Cerebellar cortex (tissue), 1 donor: ENCODE results near the gene TBC1D5.
A peak's percentile ranks its signal among the peaks of the same experiment; 100 is the strongest.

ENCODE experiments used
- DNase-seq: peaks from one replicate; pipeline ENCODE4 v3.0.0-alpha.2; 2015; ENCODE audit warnings: low spot score

The TBC1D5 gene

DNA sequence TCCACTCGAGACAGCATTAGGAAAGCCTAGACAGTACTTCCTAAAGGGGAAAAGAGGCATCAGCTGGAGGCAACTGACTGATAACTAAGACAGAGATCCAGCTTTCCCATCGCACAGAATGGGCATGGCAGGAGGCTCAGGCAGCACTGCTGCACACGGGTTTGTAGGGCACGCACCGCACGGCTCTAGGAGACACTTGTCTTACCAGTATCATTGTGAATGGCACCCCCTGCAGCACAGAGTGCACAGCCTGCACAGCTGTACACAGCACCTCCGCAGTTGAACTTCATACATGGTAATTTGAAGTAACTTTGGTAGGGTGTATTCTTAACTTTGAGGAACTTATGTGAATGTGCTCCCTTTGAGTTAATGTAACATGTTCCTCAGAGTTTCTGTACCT is 576.1 kb downstream of the TBC1D5 start:
- no peak for DNase-seq

DNA sequence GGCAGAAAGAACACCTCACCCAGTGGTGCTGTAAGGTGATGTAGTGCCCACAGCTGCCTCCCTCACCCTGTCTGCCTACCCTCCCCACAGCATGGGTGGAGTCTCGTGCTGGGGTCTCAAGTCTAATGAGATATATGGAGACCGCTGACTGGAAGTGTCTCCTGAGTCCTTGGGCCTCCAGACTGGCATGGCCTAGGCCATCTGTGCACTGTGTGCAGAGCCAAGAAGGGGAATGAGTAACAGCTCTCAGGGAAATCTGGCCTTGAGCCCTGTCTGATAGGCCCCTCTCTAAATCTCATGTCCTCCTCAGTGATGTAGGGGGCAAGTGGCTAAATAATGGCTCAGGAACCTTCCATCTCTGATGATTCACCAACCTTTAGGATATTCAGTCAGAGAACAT is 580.3 kb downstream of the TBC1D5 start:
- peak; percentile 66 for DNase-seq

DNA sequence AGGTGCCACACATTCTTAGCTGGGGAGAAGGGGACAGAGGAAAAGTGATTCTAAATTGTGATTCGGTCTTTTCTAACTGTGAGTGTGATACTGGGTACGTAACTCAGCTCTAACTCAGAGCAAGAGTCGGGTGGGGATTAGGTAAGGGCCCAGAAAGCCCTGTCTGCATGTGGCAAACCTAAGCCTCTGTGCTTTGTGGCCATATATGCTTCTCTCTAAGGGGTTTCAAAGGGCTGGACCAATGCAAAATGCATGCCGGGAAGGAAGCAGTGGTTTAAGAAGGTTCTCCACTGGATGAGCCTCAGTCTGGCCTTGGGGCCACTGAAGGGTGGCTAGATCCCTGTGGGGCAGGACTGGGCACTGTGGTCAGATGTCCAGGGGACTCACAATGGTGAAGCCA is 581.8 kb downstream of the TBC1D5 start:
- no peak for DNase-seq

DNA sequence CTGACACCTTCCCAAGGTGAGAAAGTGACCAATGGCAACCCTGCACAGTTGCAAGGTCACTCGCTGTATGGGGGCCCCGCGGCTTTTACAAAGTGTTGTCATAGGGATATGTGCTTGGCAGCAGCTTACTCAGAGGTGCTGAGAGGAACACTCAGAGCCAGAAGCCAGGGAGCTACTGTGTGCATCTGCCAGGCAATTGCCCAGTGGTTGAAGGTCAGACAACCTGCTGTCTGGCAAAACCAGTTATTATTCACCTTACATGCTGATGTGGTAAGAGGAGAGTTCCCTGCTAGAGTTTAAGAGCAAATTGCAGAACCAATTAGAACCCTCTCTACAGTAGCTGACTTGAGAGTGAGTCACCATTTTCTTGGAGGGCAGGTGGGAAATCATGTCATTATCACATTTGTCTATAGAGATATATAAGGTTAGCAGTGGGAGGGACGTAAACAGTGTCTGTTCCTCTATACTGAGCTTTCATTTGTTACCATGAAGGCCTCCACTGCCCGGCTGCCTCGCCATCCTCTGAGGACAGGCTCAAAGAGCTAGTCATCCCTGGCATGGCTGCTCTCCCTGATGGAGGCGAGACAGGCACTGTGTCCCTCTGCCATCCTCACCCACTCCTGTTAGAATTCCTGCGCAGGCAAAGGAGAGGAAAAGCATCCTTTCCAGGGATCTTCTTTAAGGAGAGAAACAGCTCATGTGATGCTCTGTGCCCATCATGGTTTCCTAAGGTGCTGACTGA is 583.3 kb downstream of the TBC1D5 start:
- DNase-seq: no peak

DNA sequence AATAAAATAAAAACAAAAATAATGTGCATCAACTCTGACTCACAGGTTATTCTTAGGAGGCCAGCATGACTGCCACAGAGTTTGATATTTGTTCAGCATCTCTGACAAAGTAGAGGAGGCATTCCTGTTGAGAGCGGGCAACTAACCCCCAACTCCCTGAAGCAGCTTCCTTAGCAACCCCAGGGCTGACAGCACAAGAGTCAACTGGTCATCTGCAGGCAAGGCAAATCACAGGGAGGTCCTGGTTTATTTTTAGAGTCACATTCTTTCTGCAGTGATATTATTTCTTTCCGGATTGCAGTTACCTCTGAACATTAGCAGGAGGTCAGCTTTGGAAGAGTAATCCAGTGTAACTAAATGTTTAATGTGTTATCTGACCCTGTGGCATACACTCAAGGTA is 584.7 kb downstream of the TBC1D5 start:
- no peak for DNase-seq

DNA sequence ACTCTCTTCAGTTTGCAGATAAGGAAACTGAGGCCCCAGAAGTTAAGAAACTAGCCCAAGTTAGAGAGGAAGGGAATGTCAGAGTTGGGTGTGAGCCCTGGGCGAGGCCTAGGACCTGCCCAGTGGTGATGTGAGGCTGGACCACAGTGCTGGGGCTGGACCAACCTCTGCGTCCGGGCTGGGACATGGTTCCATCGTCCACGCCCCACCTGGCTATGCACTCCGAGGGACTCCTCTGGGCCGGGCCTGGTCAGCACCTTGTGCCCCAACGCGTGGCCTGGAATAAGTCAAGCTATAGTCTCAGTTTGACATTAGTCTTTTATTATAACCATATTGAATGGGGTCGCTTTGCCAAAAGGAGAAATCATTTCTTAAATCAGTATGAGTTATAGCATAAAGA is 585.6 kb downstream of the TBC1D5 start:
- no peak for DNase-seq

DNA sequence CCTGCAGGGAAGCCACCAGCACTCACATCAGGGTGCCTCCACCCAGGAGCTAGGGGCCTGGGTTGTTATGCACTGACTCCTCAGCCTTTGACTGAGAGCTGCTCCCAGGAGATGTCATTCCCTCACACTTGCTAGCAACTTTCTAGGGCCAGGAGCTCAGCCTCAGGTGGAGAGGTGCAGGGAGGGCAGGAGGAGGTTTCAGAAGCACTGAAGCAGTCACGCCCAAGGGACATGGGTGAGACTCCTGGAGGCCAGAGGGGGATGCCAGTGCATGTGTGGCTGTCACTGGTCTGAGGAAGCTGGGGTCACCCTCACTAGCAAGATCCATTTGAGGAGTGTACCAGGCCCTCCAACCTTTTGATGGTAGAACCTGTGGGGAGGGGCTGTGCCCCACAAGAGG is 586.5 kb downstream of the TBC1D5 start:
- DNase-seq: no peak

DNA sequence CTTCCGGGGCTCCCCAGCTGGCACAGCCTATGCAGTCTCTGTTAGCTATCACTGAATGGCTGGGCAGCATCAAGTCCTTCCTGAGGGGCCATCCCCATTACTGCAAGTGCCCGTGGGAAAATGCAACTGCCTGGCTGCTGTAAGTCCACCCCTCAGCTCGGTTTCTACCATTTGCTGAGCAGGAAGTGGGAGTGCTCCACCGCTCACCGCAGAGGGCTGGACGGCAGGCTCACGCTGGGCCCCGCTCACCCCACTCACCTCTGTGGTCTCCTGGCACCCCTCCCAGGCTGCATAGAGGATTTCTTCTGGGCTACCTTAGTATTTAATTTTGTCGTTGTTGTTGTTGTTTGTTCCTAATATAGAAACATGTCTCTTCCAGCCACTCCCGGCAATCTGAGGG is 587.5 kb downstream of the TBC1D5 start:
- no peak for DNase-seq

DNA sequence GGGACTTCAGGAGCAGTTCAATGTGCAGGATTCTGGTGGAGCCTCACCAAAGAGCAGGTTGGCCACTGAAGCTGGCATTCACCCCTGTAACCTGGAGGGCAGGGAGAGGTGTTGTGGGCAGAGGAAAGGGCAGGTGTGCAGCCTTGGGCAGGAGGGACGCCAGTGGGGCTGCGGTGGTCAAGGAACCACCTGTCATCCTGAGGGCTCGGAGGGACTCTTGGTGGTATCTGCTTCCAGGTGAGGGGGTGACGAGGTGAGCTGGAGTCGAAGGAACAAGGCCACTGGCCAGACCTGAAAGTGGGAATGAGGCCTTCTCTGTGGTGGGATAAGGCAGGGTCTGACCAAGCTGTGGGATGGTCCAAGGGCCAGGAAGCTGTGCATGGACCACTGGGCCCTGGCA is 588.2 kb downstream of the TBC1D5 start:
- no peak for DNase-seq

DNA sequence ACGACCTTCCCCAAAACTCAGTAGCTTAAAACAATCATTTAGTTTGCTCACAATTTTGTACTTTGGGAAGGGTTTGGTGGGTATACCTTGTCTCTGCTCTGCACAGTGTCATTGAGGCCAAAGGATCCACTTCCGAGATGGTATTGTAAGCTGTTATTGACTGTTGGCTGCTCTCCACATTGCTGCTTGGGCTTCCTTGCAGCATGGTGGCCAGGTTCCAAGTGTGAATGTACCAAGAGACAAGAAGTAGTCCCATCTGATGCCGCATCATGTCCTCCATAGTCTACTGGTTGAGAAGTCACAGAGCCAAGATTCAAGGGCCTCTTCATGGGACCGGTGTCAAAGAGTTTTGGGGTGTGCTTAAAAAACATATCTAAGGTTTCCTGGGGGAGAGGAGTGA is 589.2 kb downstream of the TBC1D5 start:
- DNase-seq: no peak

DNA sequence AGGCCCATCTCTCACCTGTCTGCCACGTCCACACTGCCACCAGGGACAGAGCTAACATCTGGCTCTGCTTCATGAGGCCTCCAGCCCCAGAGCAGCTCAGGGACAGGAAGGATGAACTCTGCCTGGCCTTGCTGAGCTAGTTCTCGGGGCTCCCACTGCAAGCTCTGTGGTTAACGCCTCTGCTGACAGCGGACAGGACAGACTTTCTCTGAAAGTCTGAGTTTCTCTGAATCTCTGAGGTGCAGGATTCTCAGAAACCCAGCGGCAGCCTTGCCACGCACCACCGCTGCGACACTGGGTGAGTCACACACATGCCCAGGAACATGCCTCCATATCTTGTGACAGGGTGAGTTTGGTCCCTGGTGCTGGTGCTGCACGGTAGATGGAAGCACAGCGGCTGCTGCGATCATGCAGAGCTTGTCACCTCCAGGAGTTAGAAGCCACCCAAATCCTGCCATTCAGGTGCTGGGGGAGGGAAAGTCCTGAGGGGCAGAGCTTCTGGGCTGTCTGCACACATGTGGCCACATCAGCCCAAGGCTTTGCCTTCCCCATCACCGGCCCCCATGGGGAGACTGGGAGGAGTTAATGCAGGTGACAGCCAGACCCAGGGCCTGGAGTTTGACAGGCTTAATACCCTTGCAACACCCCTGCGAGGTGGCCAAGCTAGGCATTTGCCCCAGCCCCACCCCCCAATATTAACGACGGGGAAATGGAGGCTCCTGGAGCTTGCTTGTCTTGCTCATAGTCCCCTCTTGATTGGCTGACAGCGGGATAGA is 590.6 kb downstream of the TBC1D5 start:
- no peak for DNase-seq

DNA sequence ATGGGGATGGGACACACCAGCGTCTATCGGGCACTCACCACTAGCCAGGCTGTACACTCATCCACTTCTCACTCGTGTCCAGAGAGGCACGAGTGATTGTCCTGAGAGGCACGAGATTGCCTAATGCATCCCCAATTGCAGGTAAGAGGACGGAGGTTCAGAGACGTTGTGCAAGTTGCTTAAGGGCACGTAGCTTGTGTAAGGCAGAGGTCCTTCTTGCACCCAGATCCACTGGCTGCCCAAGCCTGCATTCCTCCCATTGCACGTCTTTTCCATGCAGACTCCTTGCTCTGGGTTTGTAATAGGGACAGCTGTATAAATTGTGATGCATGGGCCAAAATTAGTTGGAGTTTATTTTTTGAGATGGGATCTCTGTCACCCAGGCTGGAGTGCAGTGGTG is 593.4 kb downstream of the TBC1D5 start:
- DNase-seq: no peak

DNA sequence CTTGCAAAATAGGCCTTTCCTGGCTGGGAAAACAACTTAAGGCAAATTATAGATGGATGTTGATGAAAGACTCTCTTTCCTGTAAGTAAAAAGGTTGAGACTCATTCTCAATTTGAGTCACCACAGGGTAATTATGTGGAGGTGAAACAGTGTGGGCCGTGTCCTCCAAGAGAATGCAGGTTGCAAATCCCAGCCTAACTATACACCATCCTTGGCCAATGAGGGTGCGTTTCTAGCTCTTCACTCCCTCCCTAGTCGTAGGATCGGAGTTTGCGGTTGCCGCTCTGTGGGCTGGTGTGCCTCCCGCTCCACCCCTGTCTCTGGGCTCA is 597.8 kb downstream of the TBC1D5 start:
- DNase-seq: no peak

DNA sequence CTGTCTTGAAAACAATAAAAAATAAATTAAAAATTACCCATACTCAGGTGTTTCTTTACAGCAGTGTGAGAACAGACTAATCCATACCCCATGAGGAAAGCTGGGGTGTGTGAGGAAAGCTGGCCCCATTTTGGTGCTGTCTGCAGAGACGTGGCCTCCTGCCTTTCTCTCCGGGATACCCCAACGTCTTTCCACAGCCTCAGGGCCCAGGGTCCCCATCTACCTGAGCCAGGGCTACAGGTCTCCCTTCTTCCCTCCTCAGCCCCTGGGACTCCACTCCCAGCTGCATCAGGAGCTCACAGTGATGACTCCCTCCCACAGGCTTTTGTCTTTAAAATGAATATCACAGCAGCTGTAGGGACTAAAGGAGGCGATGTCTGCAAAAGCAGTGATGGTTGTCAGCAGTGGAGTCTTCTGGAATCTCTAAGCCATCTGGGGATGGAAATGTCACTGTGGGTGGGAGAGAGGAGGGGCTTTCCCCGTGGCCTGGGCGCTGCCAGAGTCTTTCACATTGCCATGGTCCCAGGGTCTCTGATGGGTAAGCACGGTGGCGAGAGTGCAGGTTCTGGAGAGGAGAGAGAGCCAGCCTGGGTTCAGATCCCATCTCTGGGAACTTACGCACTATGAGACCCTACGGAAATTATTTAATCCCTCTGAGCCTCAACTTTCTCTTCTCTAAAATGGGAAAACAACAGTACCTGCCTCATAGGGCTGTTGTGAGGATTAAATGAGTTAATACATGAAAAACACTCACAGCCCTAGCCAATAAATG is 598.4 kb downstream of the TBC1D5 start:
- DNase-seq: no peak

DNA sequence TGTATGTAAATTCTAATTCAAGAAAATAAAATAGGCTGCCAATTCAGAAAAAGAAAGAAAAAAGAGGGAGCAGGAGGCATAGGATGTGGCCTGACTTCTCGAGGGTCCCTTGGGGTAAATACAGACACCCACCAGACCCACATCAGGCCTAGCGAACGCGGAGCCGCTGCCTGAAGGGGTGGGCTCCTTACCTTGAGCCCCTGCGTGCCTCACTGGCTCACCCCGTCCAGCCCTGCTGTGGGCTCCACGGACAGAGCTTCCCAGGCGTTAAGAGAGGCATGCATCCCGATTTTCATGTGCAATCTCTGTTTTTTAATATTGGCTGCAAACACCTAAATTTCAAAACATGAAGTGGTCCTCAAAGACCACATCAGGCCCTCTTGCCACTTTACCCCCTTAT is 599.9 kb downstream of the TBC1D5 start:
- DNase-seq: no peak

DNA sequence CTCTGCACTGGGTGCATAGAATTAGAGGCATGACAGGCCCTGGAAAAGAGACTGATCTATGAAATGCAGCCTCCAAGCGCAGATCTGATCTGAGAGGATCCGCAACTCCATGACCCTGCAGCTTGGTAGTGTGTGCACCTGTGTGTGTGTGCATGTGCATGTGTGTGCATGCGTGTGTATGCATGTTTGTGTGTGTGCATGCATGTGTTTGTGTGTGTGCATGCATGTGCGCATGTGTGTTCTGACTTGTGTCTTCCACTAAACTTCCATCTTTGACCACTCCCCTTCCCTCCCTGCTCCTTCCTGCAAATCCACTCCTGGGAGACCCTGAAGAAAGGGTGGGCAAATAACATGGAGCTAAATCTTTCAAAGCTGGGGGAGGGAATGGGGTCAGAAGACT is 600.7 kb downstream of the TBC1D5 start:
- no peak for DNase-seq

DNA sequence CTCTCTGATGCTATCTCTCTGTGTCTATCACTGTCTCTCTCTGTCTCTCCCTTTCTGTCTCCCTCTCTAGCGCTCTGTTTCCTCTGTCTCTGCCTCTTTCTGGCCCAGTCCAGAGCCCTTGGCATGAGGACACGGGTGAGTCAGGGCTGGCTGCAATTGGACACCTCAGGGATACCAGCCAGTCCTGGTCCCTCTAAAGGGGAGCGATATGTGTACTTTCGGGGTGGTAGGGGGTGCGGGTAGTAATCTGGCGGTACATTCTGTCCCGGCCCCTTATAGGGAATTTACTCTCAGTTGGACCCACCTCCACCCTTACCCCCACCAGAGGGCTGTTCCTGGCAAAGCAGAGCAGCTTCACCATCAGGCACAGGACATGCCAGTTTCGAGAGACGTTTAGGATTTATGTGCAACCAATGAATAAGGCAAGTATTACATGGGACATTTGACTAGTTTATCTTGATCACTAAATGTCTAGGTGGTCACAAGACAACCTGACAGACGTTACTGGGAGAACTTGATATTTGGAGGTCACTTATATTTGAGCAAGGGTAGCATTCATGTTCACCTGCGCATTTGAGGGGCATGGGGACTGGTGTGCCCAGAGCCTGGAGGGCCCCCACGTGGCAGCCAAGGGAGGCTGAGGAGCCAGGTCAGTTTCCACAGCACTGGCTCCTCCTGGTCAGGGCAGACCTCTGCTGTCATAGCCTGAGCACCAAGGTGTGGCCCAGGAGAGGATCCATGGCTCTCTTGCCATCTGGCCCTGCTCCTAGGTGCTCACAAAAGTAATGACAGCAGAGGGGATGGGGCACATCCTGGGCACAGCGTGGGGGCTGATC is 601.5 kb downstream of the TBC1D5 start:
- DNase-seq: peak; percentile 73

DNA sequence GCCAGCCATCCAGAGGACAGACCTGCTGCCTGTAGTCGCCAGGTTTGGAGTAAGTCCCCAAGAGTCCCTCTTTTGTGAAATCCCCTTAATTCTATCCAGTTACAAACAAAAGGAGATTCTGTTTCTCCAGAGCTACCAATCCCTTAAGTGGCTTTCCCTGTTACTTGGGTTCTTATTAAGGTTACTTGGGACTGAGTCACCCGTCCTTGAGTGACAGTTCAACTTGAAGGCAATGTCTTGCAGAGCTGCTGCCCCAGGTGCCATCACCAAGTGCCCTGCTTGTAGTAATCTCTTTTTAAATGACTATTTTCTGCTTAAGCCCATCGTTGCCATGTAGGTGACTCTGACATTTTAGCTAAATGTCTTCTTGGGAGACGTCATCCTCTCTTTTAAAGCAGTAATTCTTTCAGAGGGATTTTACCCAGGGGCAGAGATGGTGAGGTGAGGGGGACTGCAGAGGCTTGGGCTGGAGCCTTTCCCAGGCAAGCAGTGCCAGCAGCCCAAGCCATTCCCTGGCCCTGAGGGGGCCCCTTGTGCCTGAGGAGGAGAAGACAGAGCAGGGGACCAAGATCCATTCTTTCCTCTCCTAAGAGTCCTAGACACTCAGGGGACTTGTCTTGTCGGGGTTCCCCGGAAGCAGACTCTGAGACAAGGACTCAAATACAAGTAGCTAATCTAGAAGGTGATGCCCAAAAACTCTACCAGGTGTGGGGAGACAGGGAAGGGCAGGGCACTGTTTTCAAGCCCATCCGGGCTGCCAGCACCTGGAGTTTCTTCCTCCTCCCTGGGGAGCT is 604.0 kb downstream of the TBC1D5 start:
- no peak for DNase-seq

DNA sequence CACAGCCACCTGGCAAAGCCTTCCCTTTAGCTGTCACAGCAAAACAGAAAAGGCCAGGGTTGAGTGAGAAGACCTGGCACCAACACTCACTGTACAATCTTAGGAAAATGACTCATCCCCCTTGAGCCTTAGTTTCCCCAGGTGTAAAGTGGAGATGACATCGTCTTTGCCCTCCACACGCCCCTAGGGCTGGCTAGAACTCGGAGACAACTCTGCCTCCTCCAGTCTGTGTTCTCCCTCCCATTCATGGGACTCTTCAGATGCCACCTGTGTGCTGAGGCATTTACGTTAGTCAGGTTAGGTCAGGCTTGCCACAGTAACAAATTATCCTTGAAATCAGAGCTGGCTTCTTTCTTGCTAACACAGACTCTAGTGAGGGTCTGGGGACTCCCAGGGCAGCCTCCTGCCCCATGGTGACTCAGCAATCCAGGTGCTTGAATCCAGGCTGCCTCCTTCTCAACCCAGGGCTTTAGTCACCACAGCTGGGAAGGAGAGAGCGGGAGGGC is 605.1 kb downstream of the TBC1D5 start:
- DNase-seq: no peak

DNA sequence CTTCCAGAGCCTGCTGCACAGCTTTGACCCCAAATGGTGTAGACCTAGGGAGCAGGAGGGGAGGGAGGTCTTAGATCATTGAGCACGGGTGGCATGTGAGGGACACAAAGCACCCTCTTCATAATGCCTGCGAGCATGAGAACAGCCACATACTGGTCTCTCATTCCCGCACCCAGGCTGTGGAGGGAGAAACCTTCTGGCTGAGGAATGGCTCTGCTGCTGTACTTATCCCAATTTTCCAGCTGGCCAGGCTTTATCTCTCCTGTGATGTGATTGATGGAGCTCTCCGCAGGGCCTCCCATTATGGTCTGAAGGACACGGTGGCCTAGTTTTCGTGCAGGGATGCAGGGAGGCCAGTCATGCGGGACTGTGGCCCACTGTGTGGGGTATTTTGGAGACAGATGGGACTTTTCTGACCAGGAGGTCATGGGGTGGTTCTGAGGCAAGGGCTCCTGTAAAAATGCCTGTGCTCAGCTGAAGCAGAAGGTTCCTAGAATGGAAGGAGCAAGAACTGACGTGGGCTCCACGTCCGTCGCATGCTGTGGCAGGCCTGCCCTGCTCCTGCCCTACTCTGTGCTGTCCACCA is 606.2 kb downstream of the TBC1D5 start:
- peak; percentile 97 for DNase-seq

DNA sequence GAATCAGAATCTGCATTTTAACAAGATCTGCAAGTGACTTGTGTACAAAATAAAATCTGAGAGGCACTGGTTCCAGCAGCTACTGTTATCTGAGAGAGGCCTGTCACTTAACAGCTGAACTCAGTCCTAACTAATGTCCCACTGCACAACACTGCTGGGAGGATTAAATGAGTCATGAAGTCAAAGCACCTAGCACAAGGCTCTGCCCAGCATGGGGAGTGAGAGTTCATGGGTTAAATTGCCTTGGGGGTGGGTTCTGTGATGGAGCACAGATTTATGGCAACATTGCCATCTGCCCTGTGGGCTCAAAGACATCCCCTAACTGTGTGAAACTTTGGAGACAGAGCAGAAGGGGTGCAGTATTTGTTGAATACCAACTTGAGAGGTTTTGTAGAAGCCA is 606.7 kb downstream of the TBC1D5 start:
- no peak for DNase-seq
